ENCODE measurements around the gene PIK3CG.
"Not testable (repeated sequence)": the region's sequence is repeated elsewhere in the genome, so short reads cannot be mapped to it uniquely, and the experiment has no call there.

Gene PIK3CG

GRCh38 chr7:106952001-106952657, 87.0 kb downstream of the PIK3CG start:
- no peaks in the 10 kb centered on the region for H3K36me3 ChIP-seq (ENCODE audit: insufficient read depth, low read length)
- no peaks in the 10 kb centered on the region for H3K9me2 ChIP-seq (ENCODE audit: low read depth, low read length)
- H2AFZ ChIP-seq (ENCODE audit: low read length), result no peak overlapping the region
- no peaks in the 10 kb centered on the region for H4K20me1 ChIP-seq (ENCODE audit: insufficient read depth, low read length)
- H3K4me3 ChIP-seq (ENCODE audit: low read depth, low read length, poor library complexity, severe bottlenecking), result no peak overlapping the region
- no peaks in the 10 kb centered on the region for H3K9me3 ChIP-seq (ENCODE audit: low read length)
- H3K9ac ChIP-seq (ENCODE audit: low read length), result no peak overlapping the region
- H3K79me2 ChIP-seq (ENCODE audit: insufficient read depth, low read length), result no peaks in the 10 kb centered on the region
- TF ChIP-seq, protein P1, sequence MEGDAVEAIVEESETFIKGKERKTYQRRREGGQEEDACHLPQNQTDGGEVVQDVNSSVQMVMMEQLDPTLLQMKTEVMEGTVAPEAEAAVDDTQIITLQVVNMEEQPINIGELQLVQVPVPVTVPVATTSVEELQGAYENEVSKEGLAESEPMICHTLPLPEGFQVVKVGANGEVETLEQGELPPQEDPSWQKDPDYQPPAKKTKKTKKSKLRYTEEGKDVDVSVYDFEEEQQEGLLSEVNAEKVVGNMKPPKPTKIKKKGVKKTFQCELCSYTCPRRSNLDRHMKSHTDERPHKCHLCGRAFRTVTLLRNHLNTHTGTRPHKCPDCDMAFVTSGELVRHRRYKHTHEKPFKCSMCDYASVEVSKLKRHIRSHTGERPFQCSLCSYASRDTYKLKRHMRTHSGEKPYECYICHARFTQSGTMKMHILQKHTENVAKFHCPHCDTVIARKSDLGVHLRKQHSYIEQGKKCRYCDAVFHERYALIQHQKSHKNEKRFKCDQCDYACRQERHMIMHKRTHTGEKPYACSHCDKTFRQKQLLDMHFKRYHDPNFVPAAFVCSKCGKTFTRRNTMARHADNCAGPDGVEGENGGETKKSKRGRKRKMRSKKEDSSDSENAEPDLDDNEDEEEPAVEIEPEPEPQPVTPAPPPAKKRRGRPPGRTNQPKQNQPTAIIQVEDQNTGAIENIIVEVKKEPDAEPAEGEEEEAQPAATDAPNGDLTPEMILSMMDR (IDR thresholded peaks at IDR 0.05; ENCODE audit: low read length), result no peak
- no peak for TF ChIP-seq EZH2 (IDR thresholded peaks at IDR 0.05; ENCODE audit: borderline replicate concordance, low read length)
- H3K27me3 ChIP-seq (ENCODE audit: insufficient read depth, low read length), result peaks cover 5% of the 10 kb centered on the region; the same call in 1 of the 2 replicates
- no peak overlapping the region for H3K27ac ChIP-seq (ENCODE audit: low read depth, low read length, poor library complexity, severe bottlenecking)
- H3K4me1 ChIP-seq (ENCODE audit: insufficient read depth, low read length, severe bottlenecking), result no peaks in the 10 kb centered on the region
- H3F3A ChIP-seq (ENCODE audit: insufficient read depth, low read length), result no peaks in the 10 kb centered on the region
- no peak overlapping the region for H3K4me2 ChIP-seq (ENCODE audit: low read length)

DNA sequence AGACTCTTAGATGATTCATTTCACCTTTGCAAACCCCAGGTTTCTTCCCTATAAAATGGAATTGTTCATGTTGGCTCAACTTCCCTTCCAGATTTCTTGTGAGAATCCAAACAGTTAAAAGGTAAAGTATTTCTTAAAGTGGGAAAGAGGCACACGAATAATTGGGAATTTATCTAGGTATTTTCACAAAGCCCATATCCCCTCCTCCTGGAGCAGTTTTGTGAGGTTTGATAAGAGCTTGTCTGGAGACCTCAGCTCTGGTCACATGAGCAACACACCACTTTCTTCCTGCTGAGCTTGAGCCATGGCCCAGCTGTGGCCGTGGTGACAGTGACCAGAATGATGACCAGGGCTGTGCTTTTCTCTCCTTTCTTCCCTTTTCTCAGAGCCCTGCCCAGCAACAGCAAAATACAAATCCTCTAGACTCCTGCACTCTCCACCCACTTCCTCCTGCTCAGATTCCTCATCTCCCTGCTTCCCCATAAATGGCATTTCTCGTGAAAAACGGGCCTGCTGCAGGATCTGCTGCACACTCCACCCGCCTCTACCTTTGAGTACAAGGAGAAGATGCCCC, 87.7 kb downstream of the PIK3CG start:
- Histone ChIP-seq H3K27ac (ENCODE audit: low read depth, low read length, poor library complexity, severe bottlenecking) (no peak overlapping the region), H4K20me1 (ENCODE audit: insufficient read depth, low read length) (no peaks in the 10 kb centered on the region), H3K36me3 (ENCODE audit: insufficient read depth, low read length) (no peaks in the 10 kb centered on the region), H3K9me3 (ENCODE audit: low read length) (no peaks in the 10 kb centered on the region), H3K27me3 (ENCODE audit: insufficient read depth, low read length) (peaks cover 5% of the 10 kb centered on the region; the same call in 1 of the 2 replicates), H3K9me2 (ENCODE audit: low read depth, low read length) (no peaks in the 10 kb centered on the region), H3K79me2 (ENCODE audit: insufficient read depth, low read length) (no peaks in the 10 kb centered on the region), H3K4me1 (ENCODE audit: insufficient read depth, low read length, severe bottlenecking) (no peaks in the 10 kb centered on the region), H3K4me3 (ENCODE audit: low read depth, low read length, poor library complexity, severe bottlenecking) (no peak overlapping the region), H3F3A (ENCODE audit: insufficient read depth, low read length) (no peaks in the 10 kb centered on the region), H3K4me2 (ENCODE audit: low read length) (no peak overlapping the region), H3K9ac (ENCODE audit: low read length) (no peak overlapping the region), H2AFZ (ENCODE audit: low read length) (no peak overlapping the region)
- TF ChIP-seq, protein P1 (IDR thresholded peaks at IDR 0.05; ENCODE audit: low read length), result no peak
- no peak for TF ChIP-seq EZH2 (IDR thresholded peaks at IDR 0.05; ENCODE audit: borderline replicate concordance, low read length)

DNA sequence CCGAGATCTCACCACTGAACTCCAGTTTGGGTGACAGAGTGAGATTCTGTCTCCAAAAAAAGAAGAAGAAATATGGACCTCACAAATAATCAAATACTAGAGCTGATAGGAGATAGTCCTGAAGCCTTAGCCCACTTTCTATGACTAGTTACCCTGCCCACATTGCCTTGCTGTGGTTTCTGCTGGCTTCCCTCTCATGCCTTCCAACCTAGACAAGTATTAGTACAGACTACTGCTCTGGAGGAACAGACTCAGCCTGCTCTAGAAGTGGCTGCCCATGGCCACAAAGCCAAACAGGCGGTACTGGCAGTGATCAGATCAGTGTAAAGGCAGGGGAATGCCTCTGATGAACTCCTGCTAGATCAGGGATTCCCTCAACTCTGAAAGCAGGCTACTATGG, 89.8 kb downstream of the PIK3CG start:
- H3K9me3 ChIP-seq (ENCODE audit: low read length), result no peaks in the 10 kb centered on the region
- H3F3A ChIP-seq (ENCODE audit: insufficient read depth, low read length), result no peaks in the 10 kb centered on the region
- no peak overlapping the region for H2AFZ ChIP-seq (ENCODE audit: low read length)
- no peak overlapping the region for H3K4me2 ChIP-seq (ENCODE audit: low read length)
- no peak overlapping the region for H3K9ac ChIP-seq (ENCODE audit: low read length)
- no peaks in the 10 kb centered on the region for H3K79me2 ChIP-seq (ENCODE audit: insufficient read depth, low read length)
- no peaks in the 10 kb centered on the region for H3K27me3 ChIP-seq (ENCODE audit: insufficient read depth, low read length)
- no peaks in the 10 kb centered on the region for H3K9me2 ChIP-seq (ENCODE audit: low read depth, low read length)
- TF ChIP-seq, protein P1 (IDR thresholded peaks at IDR 0.05; ENCODE audit: low read length), result no peak
- no peak for TF ChIP-seq EZH2 (IDR thresholded peaks at IDR 0.05; ENCODE audit: borderline replicate concordance, low read length)
- H3K4me3 ChIP-seq (ENCODE audit: low read depth, low read length, poor library complexity, severe bottlenecking), result no peak overlapping the region
- no peak overlapping the region for H3K27ac ChIP-seq (ENCODE audit: low read depth, low read length, poor library complexity, severe bottlenecking)
- no peaks in the 10 kb centered on the region for H3K36me3 ChIP-seq (ENCODE audit: insufficient read depth, low read length)
- no peaks in the 10 kb centered on the region for H3K4me1 ChIP-seq (ENCODE audit: insufficient read depth, low read length, severe bottlenecking)
- no peaks in the 10 kb centered on the region for H4K20me1 ChIP-seq (ENCODE audit: insufficient read depth, low read length)

- not testable (repeated sequence) for H4K20me1 ChIP-seq (ENCODE audit: insufficient read depth, low read length); H3K27me3 ChIP-seq (ENCODE audit: insufficient read depth, low read length); H3K9ac ChIP-seq (ENCODE audit: low read length); H2AFZ ChIP-seq (ENCODE audit: low read length); H3K27ac ChIP-seq (ENCODE audit: low read depth, low read length, poor library complexity, severe bottlenecking); H3K9me3 ChIP-seq (ENCODE audit: low read length); H3K79me2 ChIP-seq (ENCODE audit: insufficient read depth, low read length); H3K4me2 ChIP-seq (ENCODE audit: low read length); H3K4me1 ChIP-seq (ENCODE audit: insufficient read depth, low read length, severe bottlenecking); H3K36me3 ChIP-seq (ENCODE audit: insufficient read depth, low read length); H3F3A ChIP-seq (ENCODE audit: insufficient read depth, low read length); H3K4me3 ChIP-seq (ENCODE audit: low read depth, low read length, poor library complexity, severe bottlenecking); H3K9me2 ChIP-seq (ENCODE audit: low read depth, low read length)
These were observed 90.8 kb downstream of the PIK3CG start for GRCh38 chr7:106955857-106956256.
